Peyer's patch (tissue), 4 donors: ENCODE measurements around the gene UBE2J2. TPM values are rescaled to one million over a fixed set of nuclear protein-coding genes. Genes with fewer than 3 reads are reported as not detected.

ENCODE experiments used
- DNase-seq, 3 donors: peaks; one replicate each; pipeline ENCODE4 v3.0.0-alpha.2; 2017 to 2019
- H3K27ac ChIP-seq, 4 donors: fragments of 200-600 bp; sonication (generic); one replicate each; pipeline ENCODE4 v1.5.1; 2016 to 2019
- H3K27me3 ChIP-seq, 2 donors: fragments of 200-600 bp; sonication (generic); one replicate each; pipeline ENCODE4 v1.5.1; 2019
- H3K36me3 ChIP-seq, 3 donors: fragments of 200-600 bp; sonication (generic); one replicate each; pipeline ENCODE4 v1.5.1; 2016 to 2019
- H3K4me1 ChIP-seq, 4 donors: fragments of 200-600 bp; sonication (generic); one replicate each; pipeline ENCODE4 v1.5.1; 2016 to 2019
- H3K4me3 ChIP-seq, 4 donors: fragments of 200-600 bp; sonication (generic); 1 replicate in 3 of 4; 2 replicates in 1 of 4; pipeline ENCODE4 v1.5.1; 2016 to 2019; ENCODE audit warnings: mild to moderate bottlenecking in 1 of 4
- H3K9me3 ChIP-seq, 4 donors: fragments of 200-600 bp; sonication (generic); one replicate each; pipeline ENCODE4 v1.5.1; 2016 to 2019; ENCODE audit warnings: mild to moderate bottlenecking in 1 of 4
- POLR2A ChIP-seq, 2 donors: fragments of 450-650 bp; IDR thresholded peaks; one replicate each; pipeline ENCODE4 v1.5.1; 2017; ENCODE audit warnings: antibody characterized with exemption in 2 of 2, mild to moderate bottlenecking in 2 of 2, moderate library complexity in 2 of 2
- total RNA-seq, 4 donors: library from RNA; depleted of rRNA; stranded (reverse); fragments of >200 nt; gene quantifications; one replicate each; pipeline ENCODE4 v1.1.0, GENCODE V29; 2016
- TF ChIP-seq, protein P1 (sequence below), 6 experiments: fragments of 450-650 bp in 4 of 6; fragments of 200-600 bp in 2 of 6; sonication (generic) in 1 of 6; IDR thresholded peaks; one replicate each; pipeline ENCODE4 v1.5.1; 2017 to 2019; ENCODE audit warnings: antibody characterized with exemption in 6 of 6, mild to moderate bottlenecking in 3 of 6, moderate library complexity in 1 of 6

The UBE2J2 gene
- total RNA-seq, 4 donors from 2014 or later: 25.6 to 64.2 (median 55.3) TPM

DNA sequence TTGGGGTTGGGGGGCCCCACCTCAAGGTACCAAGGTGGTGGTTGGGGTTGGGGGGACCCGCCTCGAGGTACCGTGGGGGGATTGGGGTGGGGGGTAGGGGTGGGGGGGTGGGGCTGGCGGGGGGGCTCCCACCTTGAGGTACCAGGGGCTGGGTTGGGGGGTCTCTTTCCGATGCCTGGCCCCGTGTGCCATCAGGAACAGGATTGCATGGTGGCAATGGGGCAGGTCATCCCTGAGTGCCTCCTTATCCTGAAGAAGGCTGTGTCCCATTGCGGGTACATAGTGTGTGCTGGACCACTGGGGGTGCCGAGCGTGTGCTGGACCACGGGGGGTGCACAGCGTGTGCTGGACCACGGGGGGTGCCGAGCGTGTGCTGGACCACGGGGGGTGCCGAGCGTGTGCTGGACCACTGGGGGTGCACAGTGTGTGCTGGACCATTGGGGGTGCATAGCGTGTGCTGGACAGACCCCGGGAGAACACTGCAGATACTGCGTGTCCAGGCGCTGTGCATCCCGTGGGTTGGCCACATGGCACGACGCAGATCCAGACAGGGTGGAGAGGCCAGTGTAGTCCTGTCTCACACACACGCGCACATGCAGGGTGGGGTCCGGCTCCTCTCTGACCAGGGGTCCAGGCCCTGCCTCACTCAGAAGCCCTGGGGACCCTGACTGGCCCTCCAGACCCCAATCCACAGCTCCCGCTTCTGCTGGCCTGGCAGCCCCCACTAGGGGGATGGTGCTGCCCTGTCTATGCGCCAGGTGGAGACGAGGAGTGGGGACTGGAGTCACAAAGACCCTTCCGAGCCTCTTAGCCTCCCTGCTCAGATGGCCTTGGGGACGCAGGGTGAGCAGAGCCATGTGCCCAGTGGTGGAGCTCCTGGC is 10.8 kb upstream of the UBE2J2 start:
- Histone ChIP-seq H3K27me3 (no peaks in the 10 kb centered on the region), H3K27ac (no peak overlapping the region), H3K36me3 (no peaks in the 10 kb centered on the region), H3K4me1 (peaks cover 0 to 38% (median 2%) of the 10 kb centered on the region in 4 donors), H3K9me3 (no peaks in the 10 kb centered on the region), H3K4me3 (no peak overlapping the region)
- no peak for DNase-seq
- no peak for TF ChIP-seq POLR2A (IDR thresholded peaks at IDR 0.05)

DNA sequence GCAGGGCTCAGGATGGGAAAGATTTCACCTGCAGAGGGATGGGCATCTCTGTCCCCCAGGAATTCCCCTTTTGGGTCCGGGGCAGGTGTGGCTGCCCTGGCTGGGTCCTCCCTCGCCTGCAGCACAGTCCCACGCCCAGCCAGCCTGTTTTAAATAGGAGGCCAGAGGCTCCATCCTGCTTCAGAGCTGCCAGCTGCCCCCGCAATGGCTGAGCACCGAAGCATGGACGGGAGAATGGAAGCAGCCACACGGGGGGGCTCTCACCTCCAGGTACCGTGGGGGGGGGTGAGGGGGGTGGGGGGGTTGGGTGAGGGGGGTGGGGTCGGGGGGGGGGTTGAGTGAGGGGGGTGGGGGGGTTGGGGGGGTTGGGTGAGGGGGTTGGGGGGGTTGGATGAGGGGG is 10.2 kb upstream of the UBE2J2 start:
- H3K27me3 ChIP-seq: no peaks in the 10 kb centered on the region
- no peak overlapping the region for H3K27ac ChIP-seq
- TF ChIP-seq POLR2A (IDR thresholded peaks at IDR 0.05): no peak
- TF ChIP-seq, protein P1, sequence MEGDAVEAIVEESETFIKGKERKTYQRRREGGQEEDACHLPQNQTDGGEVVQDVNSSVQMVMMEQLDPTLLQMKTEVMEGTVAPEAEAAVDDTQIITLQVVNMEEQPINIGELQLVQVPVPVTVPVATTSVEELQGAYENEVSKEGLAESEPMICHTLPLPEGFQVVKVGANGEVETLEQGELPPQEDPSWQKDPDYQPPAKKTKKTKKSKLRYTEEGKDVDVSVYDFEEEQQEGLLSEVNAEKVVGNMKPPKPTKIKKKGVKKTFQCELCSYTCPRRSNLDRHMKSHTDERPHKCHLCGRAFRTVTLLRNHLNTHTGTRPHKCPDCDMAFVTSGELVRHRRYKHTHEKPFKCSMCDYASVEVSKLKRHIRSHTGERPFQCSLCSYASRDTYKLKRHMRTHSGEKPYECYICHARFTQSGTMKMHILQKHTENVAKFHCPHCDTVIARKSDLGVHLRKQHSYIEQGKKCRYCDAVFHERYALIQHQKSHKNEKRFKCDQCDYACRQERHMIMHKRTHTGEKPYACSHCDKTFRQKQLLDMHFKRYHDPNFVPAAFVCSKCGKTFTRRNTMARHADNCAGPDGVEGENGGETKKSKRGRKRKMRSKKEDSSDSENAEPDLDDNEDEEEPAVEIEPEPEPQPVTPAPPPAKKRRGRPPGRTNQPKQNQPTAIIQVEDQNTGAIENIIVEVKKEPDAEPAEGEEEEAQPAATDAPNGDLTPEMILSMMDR (IDR thresholded peaks at IDR 0.05): no peak
- no peaks in the 10 kb centered on the region for H3K36me3 ChIP-seq
- peaks cover 0 to 39% (median 2%) of the 10 kb centered on the region in 4 donors for H3K4me1 ChIP-seq
- no peaks in the 10 kb centered on the region for H3K9me3 ChIP-seq
- H3K4me3 ChIP-seq: no peak overlapping the region
- DNase-seq: no peak

DNA sequence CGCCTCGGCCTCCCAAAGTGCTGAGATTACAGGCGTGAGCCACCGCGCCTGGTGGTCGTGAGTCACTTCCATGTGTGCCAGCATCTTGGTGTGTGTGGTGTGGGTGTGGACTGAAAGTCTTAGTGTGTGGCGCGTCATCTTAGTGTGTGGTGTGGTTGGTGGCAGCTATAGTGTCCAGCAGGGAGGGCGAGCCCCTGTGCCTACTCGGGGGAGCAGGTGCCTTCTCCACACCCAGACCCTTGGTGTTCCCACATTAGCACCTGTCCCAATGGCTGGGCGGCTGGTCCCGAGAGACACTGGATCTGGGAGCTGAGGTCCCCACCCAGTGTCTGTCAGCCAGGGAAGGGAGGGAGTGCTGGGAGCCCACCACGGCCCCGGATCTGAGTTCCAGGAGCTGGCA is 9.3 kb upstream of the UBE2J2 start:
- H3K9me3 ChIP-seq: no peaks in the 10 kb centered on the region
- H3K4me3 ChIP-seq: no peak overlapping the region
- peaks cover 0 to 48% (median 2%) of the 10 kb centered on the region in 4 donors for H3K4me1 ChIP-seq
- no peak for DNase-seq
- H3K36me3 ChIP-seq: no peaks in the 10 kb centered on the region
- no peak overlapping the region for H3K27ac ChIP-seq
- H3K27me3 ChIP-seq: no peaks in the 10 kb centered on the region
- TF ChIP-seq POLR2A (IDR thresholded peaks at IDR 0.05): no peak

DNA sequence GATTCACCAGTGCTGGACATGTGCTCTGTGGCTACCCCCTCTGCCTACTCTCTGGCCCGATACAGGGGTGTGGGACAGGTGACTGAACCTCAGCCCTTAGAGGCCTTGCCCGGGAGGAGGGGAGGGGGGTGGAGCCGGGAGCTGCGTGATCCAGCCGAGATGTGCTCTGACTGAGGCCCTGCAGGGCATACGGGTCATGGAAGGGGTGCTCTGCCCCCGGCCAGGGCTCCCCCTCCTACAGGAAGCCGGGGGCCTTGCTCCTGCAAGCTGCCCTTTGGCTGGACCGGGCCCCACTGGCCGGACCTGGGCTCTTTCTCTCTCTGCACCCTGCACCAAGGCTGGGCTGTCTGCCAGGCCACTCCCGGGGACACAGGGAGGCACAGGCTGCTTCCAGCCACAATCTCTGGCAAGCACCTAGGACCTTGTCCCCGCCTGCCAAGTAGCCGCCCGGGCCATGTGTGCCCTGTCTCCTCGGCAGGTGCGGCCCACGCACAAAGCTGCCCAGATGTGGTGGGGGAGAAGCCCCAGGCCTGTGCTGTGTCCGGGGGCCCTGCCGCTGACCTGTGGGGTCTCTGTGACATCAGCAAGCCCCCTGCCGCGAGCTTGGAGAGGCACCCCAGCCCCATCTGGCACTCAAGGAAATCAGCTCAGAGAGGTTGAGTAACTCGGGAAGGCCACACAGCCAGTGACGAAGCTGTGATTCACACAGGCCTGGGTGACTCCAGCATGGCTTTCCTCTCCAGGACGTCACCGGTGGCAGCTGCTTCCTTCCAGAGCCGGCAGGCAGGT is 8.1 kb upstream of the UBE2J2 start:
- H3K27ac ChIP-seq: peak overlapping the region in 3 of 4 donors; percentile 78 to 96 (median 86)
- DNase-seq: peak in 2 of 3 donors; percentile 94 to 96
- no peaks in the 10 kb centered on the region for H3K36me3 ChIP-seq
- H3K4me3 ChIP-seq: peak overlapping the region in 2 of 4 donors; percentile 12 to 14
- peaks cover 0 to 48% (median 2%) of the 10 kb centered on the region in 4 donors for H3K4me1 ChIP-seq
- no peaks in the 10 kb centered on the region for H3K27me3 ChIP-seq
- TF ChIP-seq, protein P1 (IDR thresholded peaks at IDR 0.05): peak in 2 of 6 experiments; percentile 3 to 15
- TF ChIP-seq POLR2A (IDR thresholded peaks at IDR 0.05): peak in 1 of 2 donors; percentile 43
- no peaks in the 10 kb centered on the region for H3K9me3 ChIP-seq

DNA sequence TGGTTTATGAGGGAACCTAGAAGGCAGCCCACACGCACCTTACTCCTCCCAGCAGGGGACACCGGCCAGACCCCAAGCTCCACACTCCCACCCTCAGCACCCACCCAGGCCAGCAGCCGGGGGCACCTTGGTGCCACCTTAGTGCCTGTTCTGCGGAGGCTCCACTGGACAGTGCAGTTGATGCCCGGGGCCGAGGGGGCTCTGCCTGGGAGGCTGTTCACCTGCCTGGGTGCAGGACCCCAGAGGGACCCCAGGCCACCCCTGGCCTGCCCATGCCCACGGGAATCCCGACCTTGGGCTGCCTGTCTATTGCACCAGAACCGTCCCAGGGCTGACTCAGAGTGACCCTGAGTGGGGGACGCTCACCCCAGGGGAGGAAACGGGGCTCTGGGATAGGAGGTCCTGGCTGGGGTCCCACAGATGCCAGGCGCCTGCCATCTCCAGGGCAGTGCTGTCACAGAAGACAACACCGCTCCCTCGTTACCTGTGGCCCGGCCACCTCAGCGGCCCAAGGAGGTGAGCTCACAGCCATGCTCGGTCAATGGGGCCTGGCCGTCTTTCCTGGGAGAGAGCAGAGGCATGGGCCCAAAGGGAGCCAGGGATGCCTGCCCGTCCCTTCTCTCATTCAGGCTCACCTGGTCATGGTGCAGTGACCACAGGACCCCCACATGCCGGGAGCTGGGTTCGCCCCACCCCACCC is 7.3 kb upstream of the UBE2J2 start:
- peak overlapping the region in 3 of 4 donors; percentile 78 to 96 (median 86) for H3K27ac ChIP-seq
- no peaks in the 10 kb centered on the region for H3K9me3 ChIP-seq
- peak overlapping the region in 2 of 4 donors; percentile 10 to 13 for H3K4me3 ChIP-seq
- H3K27me3 ChIP-seq: no peaks in the 10 kb centered on the region
- DNase-seq: no peak
- peaks cover 0 to 41% (median 2%) of the 10 kb centered on the region in 4 donors for H3K4me1 ChIP-seq
- TF ChIP-seq, protein P1 (IDR thresholded peaks at IDR 0.05): no peak
- TF ChIP-seq POLR2A (IDR thresholded peaks at IDR 0.05): no peak
- no peaks in the 10 kb centered on the region for H3K36me3 ChIP-seq

DNA sequence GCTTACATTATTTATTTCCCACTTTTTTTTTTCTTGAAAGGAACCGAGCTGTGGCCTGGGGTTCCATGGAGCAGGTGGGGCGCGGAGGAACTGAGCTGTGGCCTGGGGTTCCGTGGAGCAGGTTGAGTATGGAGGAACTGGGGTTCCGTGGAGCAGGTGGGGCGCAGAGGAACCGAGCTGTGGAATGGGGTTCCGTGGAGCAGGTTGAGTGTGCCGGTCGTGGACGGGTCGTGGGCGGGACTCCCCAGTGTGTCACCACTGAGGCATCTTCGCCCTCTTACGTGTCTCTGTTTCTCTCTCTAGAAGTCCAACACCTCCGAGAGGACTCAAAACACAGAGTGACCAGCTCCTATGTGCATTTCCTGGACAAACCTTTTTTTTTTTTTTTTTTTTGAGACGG is 5.4 kb upstream of the UBE2J2 start:
- no peak overlapping the region for H3K27ac ChIP-seq
- no peak overlapping the region for H3K4me3 ChIP-seq
- H3K9me3 ChIP-seq: no peaks in the 10 kb centered on the region
- TF ChIP-seq, protein P1 (IDR thresholded peaks at IDR 0.05): no peak
- TF ChIP-seq POLR2A (IDR thresholded peaks at IDR 0.05): no peak
- no peaks in the 10 kb centered on the region for H3K27me3 ChIP-seq
- DNase-seq: no peak
- H3K4me1 ChIP-seq: peaks cover 0 to 40% (median 6%) of the 10 kb centered on the region in 4 donors
- H3K36me3 ChIP-seq: no peaks in the 10 kb centered on the region
